H1 (cell line): ENCODE results near the gene ARHGEF3. TPM values are rescaled to one million over a fixed set of nuclear protein-coding genes. Genes with fewer than 3 reads are reported as not detected.

Source experiments
- BACH1 ChIP-seq: IDR thresholded peaks from 2 replicates; pipeline ENCODE4 v1.6.1; 2012; ENCODE audit warnings: low read length, improper control_type of control experiment
- BRCA1 ChIP-seq: IDR thresholded peaks from 2 replicates; pipeline ENCODE4 v1.6.1; 2012; ENCODE audit warnings: low read depth, low read length, improper control_type of control experiment
- CHD7 ChIP-seq: fragments of 300-600 bp; sonication (generic); IDR thresholded peaks from 2 replicates; pipeline ENCODE4 v1.7.1; 2012; ENCODE audit warnings: low read length, moderate library complexity, mild to moderate bottlenecking, inconsistent platforms; ENCODE audit not compliant: insufficient replicate concordance
- EZH2 ChIP-seq: fragments of 200-600 bp; sonication (generic); IDR thresholded peaks from 2 replicates; pipeline ENCODE4 v1.7.1; 2012; ENCODE audit warnings: low read depth, mild to moderate bottlenecking, moderate library complexity, low read length, inconsistent platforms; ENCODE audit not compliant: severe bottlenecking
- SAP30 ChIP-seq: fragments of 300-600 bp; sonication (generic); IDR thresholded peaks from 2 replicates; pipeline ENCODE4 v1.7.1; 2012; ENCODE audit warnings: low read length, moderate library complexity, mild to moderate bottlenecking, inconsistent platforms; ENCODE audit not compliant: insufficient read depth, insufficient replicate concordance
- polyA plus RNA-seq, 7 experiments: library from polyadenylated mRNA; depleted of rRNA in 3 of 7; stranded (reverse) in 5 of 7; unstranded in 2 of 7; fragments of >200 nt in 5 of 7; fragments of 200-250 nt in 2 of 7; gene quantifications; 1 replicate in 5 of 7; 2 replicates in 1 of 7; 4 replicates in 1 of 7; pipeline versions ENCODE4 v1.2.1 to v1.2.3, GENCODE V29; 2011 to 2013; ENCODE audit warnings: missing spikeins in 2 of 7, mixed read lengths in 2 of 7
- total RNA-seq: library from RNA; stranded (reverse); fragmentation: NEBNext Ultra II Directional; extraction: Animal tissue kit (Norgen Biotek cat#: 25700); gene quantifications from 2 replicates; pipeline ENCODE4 v1.2.1, GENCODE V29; 2021

The ARHGEF3 gene
- total and polyA plus RNA-seq, 2 of the 8 experiments (the other 6 are each of a cell fraction or from before 2014, with no cell fraction given) = 2.8 to 6.0 TPM

GRCh38 chr3:56758539-56758981 is 43.2 kb downstream of the ARHGEF3 start (continued):
- TF ChIP-seq CHD7 (no peak), EZH2 (no peak), BRCA1 (no peak), BACH1 (no peak), SAP30 (no peak)
